ENCODE results near the gene KRT39. TPM values are rescaled to one million over a fixed set of nuclear protein-coding genes. Genes with fewer than 3 reads are reported as not detected.

Gene KRT39
- total RNA-seq, 1 donor from 2014 or later, result not detected

DNA sequence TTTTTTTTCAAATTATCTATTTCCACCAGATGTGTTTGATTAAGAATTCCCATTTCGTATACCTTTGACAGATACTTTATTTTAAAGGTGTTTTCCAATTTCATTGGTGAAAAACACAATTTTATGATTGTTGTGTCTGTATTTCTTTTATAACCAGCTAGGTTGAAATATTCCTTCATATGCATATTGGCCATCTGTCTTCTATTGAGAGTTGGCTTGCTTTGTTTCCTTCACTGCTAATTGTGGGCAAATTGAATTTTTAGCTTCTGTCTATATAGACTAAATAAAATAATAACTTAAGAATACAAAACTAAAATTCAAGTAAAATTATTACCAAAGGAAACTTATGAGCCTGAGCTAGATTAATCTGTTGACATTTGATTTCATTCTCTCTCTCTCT lies 28.4 kb upstream of the KRT39 start:
- ChIA-PET CTCF (no interaction called here), POLR2A (no interaction called here)
- H3K27me3 Mint-ChIP-seq, result peaks cover 45% of the 10 kb centered on the region
- H3K4me3 Mint-ChIP-seq, result no peak overlapping the region
- H3K4me1 Mint-ChIP-seq, result no peaks in the 10 kb centered on the region
- DNase-seq (no peak), ATAC-seq (ENCODE audit: low read depth) (no peak)
- H3K9me3 Mint-ChIP-seq, result no peaks in the 10 kb centered on the region
- no peaks in the 10 kb centered on the region for H3K36me3 Mint-ChIP-seq (ENCODE audit: low read depth)
- no peak overlapping the region for H3K27ac Mint-ChIP-seq
- TF ChIP-seq, protein P1, sequence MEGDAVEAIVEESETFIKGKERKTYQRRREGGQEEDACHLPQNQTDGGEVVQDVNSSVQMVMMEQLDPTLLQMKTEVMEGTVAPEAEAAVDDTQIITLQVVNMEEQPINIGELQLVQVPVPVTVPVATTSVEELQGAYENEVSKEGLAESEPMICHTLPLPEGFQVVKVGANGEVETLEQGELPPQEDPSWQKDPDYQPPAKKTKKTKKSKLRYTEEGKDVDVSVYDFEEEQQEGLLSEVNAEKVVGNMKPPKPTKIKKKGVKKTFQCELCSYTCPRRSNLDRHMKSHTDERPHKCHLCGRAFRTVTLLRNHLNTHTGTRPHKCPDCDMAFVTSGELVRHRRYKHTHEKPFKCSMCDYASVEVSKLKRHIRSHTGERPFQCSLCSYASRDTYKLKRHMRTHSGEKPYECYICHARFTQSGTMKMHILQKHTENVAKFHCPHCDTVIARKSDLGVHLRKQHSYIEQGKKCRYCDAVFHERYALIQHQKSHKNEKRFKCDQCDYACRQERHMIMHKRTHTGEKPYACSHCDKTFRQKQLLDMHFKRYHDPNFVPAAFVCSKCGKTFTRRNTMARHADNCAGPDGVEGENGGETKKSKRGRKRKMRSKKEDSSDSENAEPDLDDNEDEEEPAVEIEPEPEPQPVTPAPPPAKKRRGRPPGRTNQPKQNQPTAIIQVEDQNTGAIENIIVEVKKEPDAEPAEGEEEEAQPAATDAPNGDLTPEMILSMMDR (IDR thresholded peaks at IDR 0.05), result no peak
- intact Hi-C loops (cut with micrococcal nuclease), result no loop called here

DNA sequence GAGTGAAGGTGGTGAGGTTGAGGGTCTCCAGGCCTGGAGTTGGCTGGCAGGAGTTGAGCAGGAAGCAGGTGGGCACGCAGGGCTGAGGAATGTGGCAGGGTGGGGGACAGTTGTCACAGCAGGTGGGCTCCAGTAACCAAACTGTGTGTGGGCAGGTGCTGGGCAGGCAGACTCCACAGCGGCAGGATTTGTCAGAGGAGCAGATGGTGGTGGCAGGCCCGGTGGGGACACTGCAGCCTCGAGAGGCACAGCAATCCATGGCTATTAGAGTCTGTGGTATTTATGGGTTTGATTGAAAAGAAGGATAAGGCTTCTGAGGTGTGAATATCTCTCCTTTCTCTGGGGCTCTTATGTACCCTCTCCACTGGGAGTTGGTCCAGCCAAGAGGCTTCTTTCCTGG lies 27.1 kb upstream of the KRT39 start, which contains the start of gene KRTAP3-3:
Gene KRTAP3-3, minus strand, starts transcription at position 326 of the 400 bp plus-strand sequence. Its CDS starts 67 bp downstream, at position 259.
- no peak within 1 kb of the TSS for H3K27ac Mint-ChIP-seq
- no peaks in the 10 kb centered on the region for H3K4me1 Mint-ChIP-seq
- CTCF ChIA-PET, result no interaction called here
- POLR2A ChIA-PET, result no interaction called here
- TF ChIP-seq, protein P1 (IDR thresholded peaks at IDR 0.05), result no peak
- DNase-seq (no peak), ATAC-seq (ENCODE audit: low read depth) (no peak)
- no peak within 1 kb of the TSS for H3K4me3 Mint-ChIP-seq
- H3K27me3 Mint-ChIP-seq, result peaks cover 43% of the 10 kb centered on the region
- H3K9me3 Mint-ChIP-seq, result no peaks in the 10 kb centered on the region
- H3K36me3 Mint-ChIP-seq (ENCODE audit: low read depth), result no peaks in the 10 kb centered on the region
- intact Hi-C loops (cut with micrococcal nuclease), result no loop called here

DNA sequence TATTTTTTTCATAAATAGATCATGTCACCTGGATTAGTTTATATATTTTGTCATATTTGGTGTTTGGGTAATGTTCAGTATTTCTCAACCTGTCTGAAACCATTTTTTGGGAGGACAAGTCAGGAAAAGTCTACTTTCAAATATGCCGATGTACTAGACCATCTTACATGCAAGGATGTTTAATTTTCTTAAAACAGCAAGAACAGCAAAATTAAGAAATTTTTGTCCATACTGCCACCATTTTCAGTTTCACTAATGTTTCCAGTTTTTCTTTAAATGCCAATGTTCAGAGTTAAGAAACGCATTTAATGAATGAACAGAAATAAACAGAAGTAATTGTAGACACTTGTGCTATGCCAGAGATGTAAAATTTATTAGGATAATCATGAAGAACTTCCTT lies 26.3 kb upstream of the KRT39 start:
- H3K27me3 Mint-ChIP-seq, result peaks cover 38% of the 10 kb centered on the region
- ChIA-PET POLR2A (no interaction called here), CTCF (no interaction called here)
- no peak overlapping the region for H3K27ac Mint-ChIP-seq
- ATAC-seq (ENCODE audit: low read depth) (no peak), DNase-seq (no peak)
- H3K9me3 Mint-ChIP-seq, result no peaks in the 10 kb centered on the region
- intact Hi-C loops (cut with micrococcal nuclease), result no loop called here
- no peaks in the 10 kb centered on the region for H3K4me1 Mint-ChIP-seq
- H3K36me3 Mint-ChIP-seq (ENCODE audit: low read depth), result no peaks in the 10 kb centered on the region
- TF ChIP-seq, protein P1 (IDR thresholded peaks at IDR 0.05), result no peak
- H3K4me3 Mint-ChIP-seq, result no peak overlapping the region

DNA sequence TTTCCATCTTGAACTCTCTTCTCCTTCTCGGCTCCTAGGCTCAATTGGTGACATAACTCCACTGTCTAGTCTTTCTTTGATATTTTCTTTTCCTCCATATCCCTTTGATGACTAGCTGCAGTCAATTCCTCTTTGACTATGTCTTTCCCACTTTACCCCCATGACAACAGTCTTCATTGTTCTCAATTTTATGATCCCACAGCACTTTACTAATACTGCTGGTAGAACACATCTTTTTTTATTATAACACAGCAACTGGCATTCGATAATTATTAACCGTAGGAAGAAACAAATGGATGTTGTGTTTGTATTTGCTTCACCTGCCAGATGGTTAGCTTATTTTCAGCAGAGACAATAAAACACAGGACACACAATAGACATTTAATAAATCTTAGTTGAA lies 25.9 kb upstream of the KRT39 start:
- DNase-seq, result no peak
- H3K4me1 Mint-ChIP-seq, result no peaks in the 10 kb centered on the region
- intact Hi-C loops (cut with micrococcal nuclease), result no loop called here
- TF ChIP-seq, protein P1 (IDR thresholded peaks at IDR 0.05), result no peak
- no peak overlapping the region for H3K4me3 Mint-ChIP-seq
- POLR2A ChIA-PET, result no interaction called here
- no peaks in the 10 kb centered on the region for H3K36me3 Mint-ChIP-seq (ENCODE audit: low read depth)
- no peaks in the 10 kb centered on the region for H3K9me3 Mint-ChIP-seq
- no peak overlapping the region for H3K27ac Mint-ChIP-seq
- no peak for ATAC-seq (ENCODE audit: low read depth)
- CTCF ChIA-PET, result no interaction called here
- peaks cover 34% of the 10 kb centered on the region for H3K27me3 Mint-ChIP-seq

DNA sequence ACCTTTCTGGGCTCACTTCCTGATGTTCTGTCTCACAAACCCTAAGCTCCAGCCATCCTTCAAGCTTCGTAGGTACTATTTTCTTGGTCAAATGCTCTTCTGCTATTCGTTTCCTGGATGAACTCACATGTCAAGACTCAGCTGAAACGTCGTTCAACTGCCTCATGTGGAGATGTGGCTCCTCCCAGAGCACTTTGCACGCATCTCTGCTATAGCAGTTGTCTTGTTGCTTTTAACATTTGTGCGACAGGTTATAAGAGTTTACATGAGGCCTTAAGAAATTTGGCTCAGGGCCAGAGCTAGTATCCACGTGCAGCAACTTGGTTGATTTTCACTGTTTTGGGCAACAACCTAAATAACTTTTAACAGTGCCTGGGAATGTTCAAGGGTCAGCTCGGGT lies 20.2 kb upstream of the KRT39 start:
- H3K36me3 Mint-ChIP-seq (ENCODE audit: low read depth), result no peaks in the 10 kb centered on the region
- H3K9me3 Mint-ChIP-seq, result no peaks in the 10 kb centered on the region
- no peaks in the 10 kb centered on the region for H3K4me1 Mint-ChIP-seq
- peaks cover 14% of the 10 kb centered on the region for H3K27me3 Mint-ChIP-seq
- TF ChIP-seq, protein P1 (IDR thresholded peaks at IDR 0.05), result no peak
- ChIA-PET POLR2A (no interaction called here), CTCF (no interaction called here)
- H3K4me3 Mint-ChIP-seq, result no peak overlapping the region
- DNase-seq (no peak), ATAC-seq (ENCODE audit: low read depth) (no peak)
- no peak overlapping the region for H3K27ac Mint-ChIP-seq
- intact Hi-C loops (cut with micrococcal nuclease), result no loop called here
